Measurements from ENCODE around the gene ZDHHC14. TPM values are rescaled to one million over a fixed set of nuclear protein-coding genes. Genes with fewer than 3 reads are reported as not detected.

The ZDHHC14 gene
- total RNA-seq, 1 experiment from 2014 or later = 17.3 TPM

DNA sequence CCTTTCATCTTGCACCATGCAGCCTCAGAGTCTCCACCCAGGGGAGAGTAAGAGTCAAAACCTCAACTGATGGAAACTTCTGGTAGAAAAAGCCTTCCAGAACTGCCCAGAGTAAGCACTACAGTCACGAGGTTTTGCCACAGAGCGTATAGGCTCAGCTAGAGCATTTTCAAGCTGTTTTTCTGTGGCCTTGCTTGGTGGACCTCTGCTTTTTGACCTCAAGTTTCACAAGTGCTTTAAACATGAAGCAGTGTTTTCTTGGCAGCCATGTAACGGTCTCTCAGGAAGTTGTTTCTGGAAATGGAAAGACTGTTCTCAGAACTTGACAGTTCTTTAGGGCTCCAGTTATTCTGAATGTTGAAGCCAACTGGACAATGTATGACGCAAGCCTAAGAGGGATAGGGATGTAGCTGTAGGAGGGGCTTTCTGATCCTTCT lies 146.5 kb downstream of the ZDHHC14 start:
- Mint-ChIP-seq H3K4me1 (ENCODE audit: low read depth, unreplicated experiment) (peaks cover 38% of the 10 kb centered on the region), H3K9me3 (ENCODE audit: low read depth, unreplicated experiment) (no peaks in the 10 kb centered on the region), H3K36me3 (ENCODE audit: insufficient read depth, unreplicated experiment) (peaks cover 6% of the 10 kb centered on the region), H3K4me3 (ENCODE audit: low read depth, unreplicated experiment) (no peak overlapping the region), H3K27me3 (ENCODE audit: unreplicated experiment) (no peaks in the 10 kb centered on the region), H3K27ac (ENCODE audit: unreplicated experiment) (no peak overlapping the region)
- DNase-seq = no peak
- BruUV-seq (replicated peaks) = no TSS peak
- no peak for TF ChIP-seq CTCF (IDR thresholded peaks at IDR 0.05; ENCODE audit: unreplicated experiment)
- intact Hi-C loops (cut with micrococcal nuclease; ENCODE audit: unreplicated experiment) = no loop called here
- CTCF ChIA-PET = no interaction called here

GRCh38 chr6:157528931-157529653 lies 148.1 kb downstream of the ZDHHC14 start:
- peaks cover 6% of the 10 kb centered on the region for H3K36me3 Mint-ChIP-seq (ENCODE audit: insufficient read depth, unreplicated experiment)
- H3K27ac Mint-ChIP-seq (ENCODE audit: unreplicated experiment) = no peak overlapping the region
- TF ChIP-seq CTCF (IDR thresholded peaks at IDR 0.05; ENCODE audit: unreplicated experiment) = no peak
- CTCF ChIA-PET = interaction anchor here (0.6 to 0.8 kb wide), 2 partner anchors 12 to 85 kb away, joined by 3 to 4 read pairs; no protein-coding TSS in a partner anchor
- peak; percentile 15 for DNase-seq
- BruUV-seq (replicated peaks) = no TSS peak
- intact Hi-C loops (cut with micrococcal nuclease; ENCODE audit: unreplicated experiment) = no loop called here
- H3K27me3 Mint-ChIP-seq (ENCODE audit: unreplicated experiment) = no peaks in the 10 kb centered on the region
- no peaks in the 10 kb centered on the region for H3K9me3 Mint-ChIP-seq (ENCODE audit: low read depth, unreplicated experiment)
- H3K4me3 Mint-ChIP-seq (ENCODE audit: low read depth, unreplicated experiment) = no peak overlapping the region
- peaks cover 51% of the 10 kb centered on the region for H3K4me1 Mint-ChIP-seq (ENCODE audit: low read depth, unreplicated experiment)

GRCh38 chr6:157529654-157530039 lies 148.7 kb downstream of the ZDHHC14 start:
- H3K9me3 Mint-ChIP-seq (ENCODE audit: low read depth, unreplicated experiment) = no peaks in the 10 kb centered on the region
- DNase-seq = no peak
- no peak for TF ChIP-seq CTCF (IDR thresholded peaks at IDR 0.05; ENCODE audit: unreplicated experiment)
- intact Hi-C loops (cut with micrococcal nuclease; ENCODE audit: unreplicated experiment) = loop anchor here (10.0 kb wide), 1 partner anchor 135 kb away; no protein-coding TSS in a partner anchor
- peaks cover 6% of the 10 kb centered on the region for H3K36me3 Mint-ChIP-seq (ENCODE audit: insufficient read depth, unreplicated experiment)
- H3K4me1 Mint-ChIP-seq (ENCODE audit: low read depth, unreplicated experiment) = peaks cover 51% of the 10 kb centered on the region
- CTCF ChIA-PET = interaction anchor here (0.6 to 0.8 kb wide), 2 partner anchors 11 to 84 kb away, joined by 3 to 4 read pairs; no protein-coding TSS in a partner anchor
- no peak overlapping the region for H3K27ac Mint-ChIP-seq (ENCODE audit: unreplicated experiment)
- no TSS peak for BruUV-seq (replicated peaks)
- H3K4me3 Mint-ChIP-seq (ENCODE audit: low read depth, unreplicated experiment) = no peak overlapping the region
- H3K27me3 Mint-ChIP-seq (ENCODE audit: unreplicated experiment) = no peaks in the 10 kb centered on the region

DNA sequence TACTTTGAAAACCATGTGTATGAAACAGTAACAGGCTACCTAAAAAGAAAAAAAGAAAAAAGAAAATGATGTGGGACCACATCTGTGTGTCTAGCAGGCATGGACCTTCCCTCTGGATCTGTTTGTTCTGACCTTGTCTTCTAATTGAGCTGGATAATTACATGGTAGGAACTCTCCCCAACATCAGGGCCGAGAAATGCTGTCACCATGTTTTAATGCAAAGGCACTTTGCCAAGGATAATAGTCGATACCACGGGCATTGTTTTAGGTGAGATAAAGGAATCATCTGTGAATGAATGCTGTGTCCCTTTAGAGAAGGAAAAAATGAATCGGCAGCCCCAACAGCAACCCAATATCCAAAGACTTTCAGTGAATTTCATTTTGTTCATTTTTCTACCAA lies 149.1 kb downstream of the ZDHHC14 start:
- no peaks in the 10 kb centered on the region for H3K9me3 Mint-ChIP-seq (ENCODE audit: low read depth, unreplicated experiment)
- CTCF ChIA-PET = no interaction called here
- peaks cover 56% of the 10 kb centered on the region for H3K4me1 Mint-ChIP-seq (ENCODE audit: low read depth, unreplicated experiment)
- no peaks in the 10 kb centered on the region for H3K27me3 Mint-ChIP-seq (ENCODE audit: unreplicated experiment)
- TF ChIP-seq CTCF (IDR thresholded peaks at IDR 0.05; ENCODE audit: unreplicated experiment) = no peak
- peak overlapping the region; percentile 95 for H3K27ac Mint-ChIP-seq (ENCODE audit: unreplicated experiment)
- no peak overlapping the region for H3K4me3 Mint-ChIP-seq (ENCODE audit: low read depth, unreplicated experiment)
- DNase-seq = no peak
- BruUV-seq (replicated peaks) = no TSS peak
- intact Hi-C loops (cut with micrococcal nuclease; ENCODE audit: unreplicated experiment) = loop anchor here (10.0 kb wide), 1 partner anchor 135 kb away; no protein-coding TSS in a partner anchor
- peaks cover 8% of the 10 kb centered on the region for H3K36me3 Mint-ChIP-seq (ENCODE audit: insufficient read depth, unreplicated experiment)

Measured in Calu3 (cell line).